Activated CD8-positive, alpha-beta memory T cell treated with anti-CD3 and anti-CD28 coated beads, Interleukin-2, amount 50 U/mL, for 1 hour (primary cell): Measurements from ENCODE around the gene KPNA3.
"Not testable (repeated sequence)": the region's sequence is repeated elsewhere in the genome, so short reads cannot be mapped to it uniquely, and the experiment has no call there.

Experiments
- DNase-seq: peaks from one replicate; pipeline ENCODE4 v3.0.0-alpha.2; 2020; ENCODE audit errors: extremely low read depth

The KPNA3 gene, protein sequence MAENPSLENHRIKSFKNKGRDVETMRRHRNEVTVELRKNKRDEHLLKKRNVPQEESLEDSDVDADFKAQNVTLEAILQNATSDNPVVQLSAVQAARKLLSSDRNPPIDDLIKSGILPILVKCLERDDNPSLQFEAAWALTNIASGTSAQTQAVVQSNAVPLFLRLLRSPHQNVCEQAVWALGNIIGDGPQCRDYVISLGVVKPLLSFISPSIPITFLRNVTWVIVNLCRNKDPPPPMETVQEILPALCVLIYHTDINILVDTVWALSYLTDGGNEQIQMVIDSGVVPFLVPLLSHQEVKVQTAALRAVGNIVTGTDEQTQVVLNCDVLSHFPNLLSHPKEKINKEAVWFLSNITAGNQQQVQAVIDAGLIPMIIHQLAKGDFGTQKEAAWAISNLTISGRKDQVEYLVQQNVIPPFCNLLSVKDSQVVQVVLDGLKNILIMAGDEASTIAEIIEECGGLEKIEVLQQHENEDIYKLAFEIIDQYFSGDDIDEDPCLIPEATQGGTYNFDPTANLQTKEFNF

DNA sequence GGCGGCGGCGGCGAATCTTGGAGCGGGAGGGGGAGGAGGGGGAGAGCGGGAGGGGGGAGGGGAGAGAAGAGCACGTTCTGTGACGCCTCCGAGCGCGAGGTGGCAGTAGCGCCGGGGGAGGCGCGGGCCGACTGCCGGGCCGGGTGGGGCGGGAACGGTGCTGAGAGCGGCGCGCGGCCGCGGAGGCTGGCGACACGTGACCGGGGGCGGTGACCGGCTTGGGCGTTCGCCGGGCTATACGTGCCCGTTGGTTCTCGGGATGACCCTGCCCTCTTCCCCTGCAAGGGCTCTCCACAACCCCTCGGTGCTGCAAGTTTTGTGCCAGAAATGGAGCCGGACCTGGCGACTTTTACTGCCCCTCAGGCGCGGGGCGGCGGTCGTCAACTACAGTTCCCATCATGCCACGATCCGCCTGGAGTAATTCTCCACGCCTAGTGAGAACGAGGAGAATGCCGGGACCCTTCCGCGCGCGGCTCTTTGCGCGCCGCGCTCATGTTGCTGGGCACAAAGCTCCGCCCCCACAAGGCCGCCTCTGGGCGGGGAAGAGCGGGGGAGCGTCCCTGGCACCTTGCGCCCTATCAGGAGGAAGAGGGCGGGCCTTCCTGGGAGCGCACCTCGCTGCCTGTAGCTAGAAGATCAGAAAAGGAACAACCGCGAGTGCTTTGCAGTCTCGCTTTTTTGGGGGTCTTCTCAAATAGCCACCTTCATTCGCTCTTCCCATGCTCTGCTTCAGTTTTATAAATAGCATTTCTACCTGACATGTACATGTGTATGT, at the start of gene KPNA3:
Gene KPNA3, minus strand, starts transcription at position 133 of the 775 bp plus-strand sequence. CDS start 176 bp downstream, outside the sequence.
- DNase-seq, result peak; percentile 88

DNA sequence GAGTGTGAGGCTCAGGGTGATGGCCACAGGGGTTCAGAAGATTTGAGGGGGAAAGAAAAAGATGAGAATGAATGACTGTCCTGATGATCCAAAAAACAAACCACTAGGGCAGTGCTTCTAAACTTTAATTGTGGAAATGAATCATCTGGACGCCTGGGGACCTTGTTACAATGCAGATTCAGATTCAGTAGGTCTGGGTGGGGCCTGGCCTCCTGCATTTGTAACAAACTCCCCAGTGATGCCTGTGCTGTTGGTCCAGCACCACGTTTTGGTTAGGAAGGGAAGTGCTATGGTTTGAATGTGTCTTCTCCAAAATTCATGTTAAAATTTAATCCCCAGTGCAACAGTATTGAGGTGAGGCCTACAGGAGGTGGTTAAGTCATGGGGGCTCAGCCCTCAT, 49.5 kb upstream of the KPNA3 start:
- DNase-seq, result no peak

DNA sequence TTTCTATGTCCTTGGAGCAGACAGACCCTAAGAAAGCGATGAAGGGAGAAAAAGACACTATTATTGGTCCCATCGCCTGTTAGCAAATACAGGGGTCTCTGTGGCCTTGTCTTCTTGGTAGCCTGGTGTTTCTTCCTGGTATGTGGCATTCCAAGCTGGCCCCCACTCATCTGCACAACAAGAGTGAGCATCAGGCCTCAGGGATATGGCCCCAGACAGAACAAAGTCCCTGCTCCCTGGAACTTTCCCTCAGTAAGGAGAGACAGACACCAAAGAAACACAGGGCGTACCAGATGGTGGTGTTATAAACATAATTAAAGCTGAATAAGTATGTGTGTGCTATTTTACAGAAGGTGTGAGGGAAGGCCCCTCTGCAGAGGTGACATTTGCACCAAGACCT, 48.2 kb upstream of the KPNA3 start:
- no peak for DNase-seq

DNA sequence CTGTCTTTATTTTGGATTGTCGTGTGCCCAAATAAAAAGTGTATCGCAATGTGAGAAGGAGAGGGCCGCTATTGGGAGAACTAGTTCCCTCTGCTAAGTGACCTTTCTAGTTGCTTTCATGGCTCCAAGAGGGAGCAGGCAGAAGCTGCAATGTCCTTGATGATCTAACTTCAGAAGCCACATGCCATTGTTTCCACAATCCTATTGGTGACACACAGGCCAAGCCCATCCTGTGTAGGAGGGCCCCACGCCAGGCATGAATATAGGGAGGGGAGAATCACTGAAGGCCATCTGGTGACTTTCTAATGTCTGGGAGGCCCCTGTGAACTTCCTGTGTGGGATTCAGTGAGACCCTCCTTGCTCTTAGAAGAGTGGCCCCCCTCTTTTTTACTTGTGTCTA, 47.8 kb upstream of the KPNA3 start:
- DNase-seq, result no peak

DNA sequence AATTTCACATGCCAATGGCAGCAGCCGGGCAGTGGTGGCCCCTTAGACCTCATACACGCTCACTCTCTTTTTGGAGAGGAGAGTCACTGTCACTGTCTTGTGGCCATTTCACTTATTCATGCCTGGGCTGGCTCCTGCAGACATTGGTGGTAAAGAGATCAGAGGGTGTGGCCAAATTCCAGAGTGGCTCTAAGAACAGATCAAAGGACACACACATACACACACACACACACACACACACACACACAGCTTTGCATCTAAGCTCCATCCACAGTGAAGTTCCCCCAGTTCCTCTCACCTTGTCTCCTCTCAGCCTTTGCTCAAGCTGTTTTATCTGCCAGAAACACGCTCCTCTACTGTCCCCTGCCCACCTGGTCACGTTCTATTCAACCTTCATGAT, 46.5 kb upstream of the KPNA3 start:
- DNase-seq, result no peak

GRCh38 chr13:49836516-49836915, 44.0 kb upstream of the KPNA3 start:
- no peak for DNase-seq

GRCh38 chr13:49833402-49833801, 40.9 kb upstream of the KPNA3 start:
- no peak for DNase-seq

DNA sequence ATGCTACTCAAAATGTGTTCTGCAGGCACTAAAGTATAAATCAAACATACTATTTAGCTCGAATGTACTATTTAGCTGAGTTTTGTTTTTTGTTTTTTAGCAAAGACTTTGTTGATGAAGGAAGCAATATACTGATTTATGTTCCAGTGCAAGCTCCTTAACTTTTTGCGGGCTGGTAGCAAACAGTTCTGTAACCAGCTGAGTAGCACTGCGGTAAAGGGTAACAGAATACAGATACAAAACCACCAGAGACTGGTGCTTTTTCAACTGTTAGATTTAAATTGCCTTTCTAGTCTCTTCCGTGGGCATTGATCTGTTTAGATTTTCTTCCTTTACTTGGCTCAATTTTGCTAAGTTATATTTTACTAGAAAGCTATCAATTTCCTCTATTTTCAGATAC, 39.0 kb upstream of the KPNA3 start:
- DNase-seq, result no peak

DNA sequence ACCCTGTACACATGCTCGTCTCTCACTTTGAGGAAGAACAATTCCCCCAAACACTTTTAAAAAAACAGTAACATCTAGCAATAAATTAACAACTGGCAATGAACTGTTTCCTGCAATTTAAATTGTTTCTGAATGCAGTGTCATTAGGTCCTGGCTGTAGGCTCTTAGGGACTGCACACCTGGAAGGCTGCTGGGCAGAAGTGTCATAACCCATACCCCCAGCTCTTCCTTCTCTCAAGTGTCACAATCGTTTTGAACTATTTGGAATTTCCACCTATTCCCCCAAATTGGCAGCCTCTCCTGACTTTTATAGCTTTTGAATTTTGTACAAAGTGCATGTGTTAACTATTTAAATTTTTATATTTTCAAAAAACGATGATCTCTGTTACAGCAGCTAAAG, 38.2 kb upstream of the KPNA3 start:
- DNase-seq, result no peak

GRCh38 chr13:49829715-49830114, 37.2 kb upstream of the KPNA3 start:
- no peak for DNase-seq

DNA sequence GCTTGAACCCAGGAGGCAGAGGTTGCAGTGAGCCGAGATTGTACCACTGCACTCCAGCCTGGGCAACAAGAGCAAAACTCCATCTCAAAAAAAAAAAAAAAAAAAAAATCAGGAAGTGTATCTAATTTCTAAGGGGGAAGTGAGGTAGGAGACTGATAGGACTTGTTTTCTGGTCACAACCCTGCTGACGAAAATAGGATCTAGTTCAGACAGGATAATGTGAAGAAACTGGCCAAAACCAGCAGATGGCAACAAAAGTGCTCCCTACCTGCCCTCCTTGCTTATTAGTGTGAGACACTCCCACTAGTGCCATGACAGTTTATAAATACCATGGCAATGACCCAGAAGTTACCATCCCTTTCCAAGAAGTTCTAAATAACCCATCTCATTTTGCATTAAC, 36.0 kb upstream of the KPNA3 start:
- DNase-seq, result no peak

DNA sequence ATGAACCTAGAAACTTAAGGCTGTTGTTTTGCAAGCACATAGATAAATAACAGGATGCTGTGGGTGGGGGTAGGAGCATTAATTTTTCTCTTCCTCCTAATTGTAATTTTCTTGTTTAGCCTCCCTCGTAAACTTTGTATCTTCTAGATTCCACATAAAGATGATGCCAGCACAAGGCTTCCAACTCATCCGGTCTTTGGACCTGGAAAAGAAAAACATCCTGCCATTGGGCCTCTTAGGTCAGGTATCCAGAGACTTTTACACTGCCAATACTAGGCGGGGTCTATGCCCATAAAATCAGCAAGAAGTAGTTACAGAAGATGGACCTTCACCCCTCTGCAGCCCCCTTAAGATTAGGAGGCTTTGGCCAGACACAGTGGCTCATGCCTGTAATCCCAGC, 35.4 kb upstream of the KPNA3 start:
- no peak for DNase-seq

- no peak for DNase-seq
These were observed 34.9 kb upstream of the KPNA3 start for GRCh38 chr13:49827336-49827735.

GRCh38 chr13:49821216-49822009, 28.9 kb upstream of the KPNA3 start:
- DNase-seq, result no peak

GRCh38 chr13:49820591-49821215, 28.2 kb upstream of the KPNA3 start:
- no peak for DNase-seq

DNA sequence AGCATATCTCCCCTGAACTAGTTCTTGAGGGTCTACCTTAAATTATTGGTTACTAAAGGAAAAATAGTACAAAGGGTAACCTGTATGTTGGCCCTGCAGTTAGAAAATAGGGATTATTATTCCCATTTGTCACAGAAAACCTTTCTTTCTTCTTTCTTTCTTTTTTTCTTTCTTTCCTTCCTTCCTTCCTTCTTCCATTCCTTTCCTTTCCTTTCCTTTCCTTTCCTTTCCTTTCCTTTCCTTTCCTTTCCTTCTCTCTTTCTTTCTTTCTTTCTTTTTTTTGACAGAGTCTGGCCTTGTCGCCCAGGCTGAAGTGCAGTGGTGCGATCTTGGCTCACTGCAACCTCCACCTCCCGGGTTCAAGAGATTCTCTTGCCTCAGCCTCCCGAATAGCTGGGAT, 23.6 kb upstream of the KPNA3 start:
- DNase-seq, result not testable (repeated sequence)

GRCh38 chr13:49814551-49815270, 22.2 kb upstream of the KPNA3 start:
- no peak for DNase-seq

DNA sequence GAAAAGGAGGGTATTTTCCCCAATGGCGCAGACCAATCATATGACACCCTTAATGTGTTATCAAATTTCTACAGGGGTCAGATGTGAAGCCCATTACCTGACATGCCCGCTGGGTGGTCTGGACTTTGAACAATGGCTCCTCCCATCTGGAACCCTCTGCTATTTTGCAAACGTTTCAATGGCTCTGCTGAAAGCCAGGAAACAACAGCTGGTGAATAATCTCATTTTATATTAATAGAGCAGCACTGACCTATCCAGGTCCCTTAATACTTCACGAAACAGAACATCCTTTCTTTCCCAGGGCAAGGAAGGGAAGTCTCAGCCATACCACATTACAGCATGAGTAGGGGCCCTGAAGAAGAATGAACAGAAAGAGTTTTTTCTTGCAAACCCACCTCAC, 20.3 kb upstream of the KPNA3 start:
- no peak for DNase-seq

GRCh38 chr13:49811527-49811908, 19.0 kb upstream of the KPNA3 start:
- DNase-seq, result no peak

- no peak for DNase-seq
These were observed 18.4 kb upstream of the KPNA3 start for GRCh38 chr13:49810567-49811526.
